ENCODE measurements around the gene TGM3.

TGM3 gene

GRCh38 chr20:2254333-2254732, 41.5 kb upstream of the TGM3 start:
- no peak for DNase-seq (ENCODE audit: low read depth)
- H3K4me3 ChIP-seq (ENCODE audit: low read depth, low read length): no peak overlapping the region
- TF ChIP-seq, protein P1, sequence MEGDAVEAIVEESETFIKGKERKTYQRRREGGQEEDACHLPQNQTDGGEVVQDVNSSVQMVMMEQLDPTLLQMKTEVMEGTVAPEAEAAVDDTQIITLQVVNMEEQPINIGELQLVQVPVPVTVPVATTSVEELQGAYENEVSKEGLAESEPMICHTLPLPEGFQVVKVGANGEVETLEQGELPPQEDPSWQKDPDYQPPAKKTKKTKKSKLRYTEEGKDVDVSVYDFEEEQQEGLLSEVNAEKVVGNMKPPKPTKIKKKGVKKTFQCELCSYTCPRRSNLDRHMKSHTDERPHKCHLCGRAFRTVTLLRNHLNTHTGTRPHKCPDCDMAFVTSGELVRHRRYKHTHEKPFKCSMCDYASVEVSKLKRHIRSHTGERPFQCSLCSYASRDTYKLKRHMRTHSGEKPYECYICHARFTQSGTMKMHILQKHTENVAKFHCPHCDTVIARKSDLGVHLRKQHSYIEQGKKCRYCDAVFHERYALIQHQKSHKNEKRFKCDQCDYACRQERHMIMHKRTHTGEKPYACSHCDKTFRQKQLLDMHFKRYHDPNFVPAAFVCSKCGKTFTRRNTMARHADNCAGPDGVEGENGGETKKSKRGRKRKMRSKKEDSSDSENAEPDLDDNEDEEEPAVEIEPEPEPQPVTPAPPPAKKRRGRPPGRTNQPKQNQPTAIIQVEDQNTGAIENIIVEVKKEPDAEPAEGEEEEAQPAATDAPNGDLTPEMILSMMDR (IDR thresholded peaks at IDR 0.05; ENCODE audit: control insufficient read depth, extremely low read depth, insufficient read depth): no peak

DNA sequence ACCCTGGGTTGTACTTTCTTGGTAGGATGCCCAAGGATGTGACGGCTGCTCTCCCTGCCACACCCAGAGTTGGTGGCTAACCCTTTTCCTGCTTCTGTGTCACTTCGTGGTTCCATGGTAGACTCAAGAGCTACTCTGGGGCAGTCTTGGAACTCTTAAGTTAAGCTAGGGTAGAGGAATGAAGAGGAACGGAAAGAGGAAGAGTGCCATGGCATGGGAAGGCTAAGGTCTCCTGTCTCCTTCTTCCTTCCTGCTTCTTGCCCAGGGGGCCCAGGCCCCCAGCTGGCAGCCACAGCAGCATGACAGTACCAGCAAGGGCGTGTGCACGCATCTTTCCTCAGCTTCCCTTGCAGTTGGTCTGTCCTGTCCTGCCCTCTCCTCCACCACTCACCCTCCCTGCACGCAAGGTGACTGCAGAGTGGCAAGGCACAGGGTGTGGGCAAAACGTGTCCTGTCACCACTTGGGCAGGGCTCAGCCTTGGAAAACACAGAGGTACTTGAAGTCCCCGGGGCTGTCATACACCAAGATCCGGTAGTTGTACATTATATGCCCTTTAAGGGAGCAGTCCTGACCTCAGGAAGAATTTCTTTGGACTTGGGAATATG, 39.8 kb upstream of the TGM3 start:
- DNase-seq (ENCODE audit: low read depth): no peak
- TF ChIP-seq, protein P1 (IDR thresholded peaks at IDR 0.05; ENCODE audit: control insufficient read depth, extremely low read depth, insufficient read depth): no peak
- no peak overlapping the region for H3K4me3 ChIP-seq (ENCODE audit: low read depth, low read length)

DNA sequence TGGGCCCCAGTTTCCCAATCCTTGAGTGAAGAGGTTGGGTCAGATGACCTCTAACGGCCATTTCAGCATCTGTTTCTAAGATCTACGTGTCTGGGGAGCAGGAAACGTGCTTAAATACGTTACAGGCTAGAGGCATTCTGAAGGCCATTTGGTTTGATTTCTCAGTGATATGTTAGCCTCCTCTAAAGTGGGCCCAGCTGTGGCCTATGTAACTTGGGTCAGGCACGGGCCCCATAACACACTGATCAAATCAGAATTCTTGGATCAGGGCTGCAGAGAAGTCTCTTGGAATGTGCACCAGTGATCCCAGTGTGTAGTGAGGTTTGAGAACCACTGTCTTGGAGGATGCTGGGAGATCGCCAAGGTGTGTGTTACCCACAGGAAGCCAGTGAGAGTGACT, 36.1 kb upstream of the TGM3 start:
- H3K4me3 ChIP-seq (ENCODE audit: low read depth, low read length): no peak overlapping the region
- DNase-seq (ENCODE audit: low read depth): no peak
- TF ChIP-seq, protein P1 (IDR thresholded peaks at IDR 0.05; ENCODE audit: control insufficient read depth, extremely low read depth, insufficient read depth): no peak

GRCh38 chr20:2260250-2260649, 35.6 kb upstream of the TGM3 start:
- TF ChIP-seq, protein P1 (IDR thresholded peaks at IDR 0.05; ENCODE audit: control insufficient read depth, extremely low read depth, insufficient read depth): no peak
- H3K4me3 ChIP-seq (ENCODE audit: low read depth, low read length): no peak overlapping the region
- DNase-seq (ENCODE audit: low read depth): no peak

- TF ChIP-seq, protein P1 (IDR thresholded peaks at IDR 0.05; ENCODE audit: control insufficient read depth, extremely low read depth, insufficient read depth): no peak
- no peak for DNase-seq (ENCODE audit: low read depth)
Measured at GRCh38 chr20:2261046-2261485, 34.7 kb upstream of the TGM3 start.

GRCh38 chr20:2261629-2262028, 34.2 kb upstream of the TGM3 start:
- no peak overlapping the region for H3K4me3 ChIP-seq (ENCODE audit: low read depth, low read length)
- no peak for DNase-seq (ENCODE audit: low read depth)
- TF ChIP-seq, protein P1 (IDR thresholded peaks at IDR 0.05; ENCODE audit: control insufficient read depth, extremely low read depth, insufficient read depth): no peak

More at GRCh38 chr20:2261046-2261485, 34.7 kb upstream of the TGM3 start:
- no peak overlapping the region for H3K4me3 ChIP-seq (ENCODE audit: low read depth, low read length)

DNA sequence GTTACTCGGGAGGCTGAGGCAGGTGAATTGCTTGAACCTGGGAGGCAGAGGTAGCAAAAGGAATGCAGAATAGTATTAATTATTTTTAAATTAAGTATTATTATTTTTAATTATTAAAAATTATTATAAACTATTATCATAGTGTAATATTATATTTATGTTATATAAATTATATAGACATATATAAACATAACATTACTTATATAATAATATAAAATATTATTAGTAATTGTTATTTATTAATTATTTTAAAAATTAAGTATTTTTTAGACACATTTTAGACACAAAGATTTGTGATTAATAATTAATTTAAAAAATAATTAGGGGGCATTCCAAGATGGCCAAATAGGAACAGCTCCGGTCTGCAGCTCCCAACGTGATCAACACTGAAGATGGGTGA, 31.7 kb upstream of the TGM3 start:
- no peak overlapping the region for H3K4me3 ChIP-seq (ENCODE audit: low read depth, low read length)
- TF ChIP-seq, protein P1 (IDR thresholded peaks at IDR 0.05; ENCODE audit: control insufficient read depth, extremely low read depth, insufficient read depth): no peak

DNA sequence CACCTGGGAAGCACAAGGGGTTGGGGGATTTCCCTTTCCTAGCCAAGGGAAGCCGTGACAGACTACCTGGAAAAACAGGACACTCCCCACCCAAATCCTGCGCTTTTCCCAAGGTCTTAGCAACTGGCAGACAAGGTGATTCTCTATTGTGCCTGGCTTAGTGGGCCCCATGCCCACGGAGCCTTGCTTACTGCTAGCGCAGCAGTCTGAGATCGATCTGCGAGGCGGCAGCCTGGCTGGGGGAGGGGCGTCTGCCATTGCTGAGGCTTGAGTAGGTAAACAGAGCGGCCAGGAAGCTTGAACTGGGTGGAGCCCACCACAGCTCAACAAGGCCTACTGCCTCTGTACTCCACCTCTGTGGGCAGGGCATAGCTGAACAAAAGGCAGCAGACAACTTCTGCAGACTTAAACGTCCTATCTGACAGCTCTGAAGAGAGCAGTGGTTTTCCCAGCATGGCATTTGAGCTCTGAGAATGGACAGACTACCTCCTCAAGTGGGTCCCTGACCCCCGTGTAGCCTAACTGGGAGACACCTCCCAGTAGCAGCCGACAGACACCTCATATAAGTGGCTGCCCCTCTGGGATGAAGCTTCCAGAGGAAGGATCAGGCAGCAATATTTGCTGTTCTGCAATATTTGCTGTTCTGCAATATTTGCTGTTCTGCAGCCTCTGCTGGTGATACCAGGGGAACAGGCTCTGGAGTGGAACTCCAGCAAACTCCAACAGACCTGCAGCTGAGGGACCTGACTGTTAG, 31.0 kb upstream of the TGM3 start:
- peak overlapping the region; percentile 4; the same call in 1 of the 2 replicates for H3K4me3 ChIP-seq (ENCODE audit: low read depth, low read length)
- DNase-seq (ENCODE audit: low read depth): peak; percentile 64

More for the DNA sequence above, 31.7 kb upstream of the TGM3 start:
- DNase-seq (ENCODE audit: low read depth): no peak

All from LNCaP clone FGC (cell line).